ENCODE results near the gene TNFRSF4.

Gene TNFRSF4

GRCh38 chr1:1162597-1163537 is 51.1 kb downstream of the TNFRSF4 start:
- TF ChIP-seq CTCF (conservative IDR thresholded peaks at IDR 0.05; ENCODE audit: low read depth, low read length), result no peak
- H3K4me3 ChIP-seq (ENCODE audit: low read length), result no peak overlapping the region
- DNase-seq (ENCODE audit: low read depth), result no peak

GRCh38 chr1:1161683-1162079 is 52.3 kb downstream of the TNFRSF4 start:
- no peak for DNase-seq (ENCODE audit: low read depth)
- TF ChIP-seq CTCF (conservative IDR thresholded peaks at IDR 0.05; ENCODE audit: low read depth, low read length), result no peak
- no peak overlapping the region for H3K4me3 ChIP-seq (ENCODE audit: low read length)

Data from retinal pigment epithelial cell (primary cell).